Measurements from ENCODE around the gene KIRREL2. TPM values are rescaled to one million over a fixed set of nuclear protein-coding genes. Genes with fewer than 3 reads are reported as not detected.

The KIRREL2 gene
- total and polyA plus RNA-seq, 2 of the 8 experiments (the other 6 are each of a cell fraction or from before 2014, with no cell fraction given): 2.4 to 4.6 TPM

DNA sequence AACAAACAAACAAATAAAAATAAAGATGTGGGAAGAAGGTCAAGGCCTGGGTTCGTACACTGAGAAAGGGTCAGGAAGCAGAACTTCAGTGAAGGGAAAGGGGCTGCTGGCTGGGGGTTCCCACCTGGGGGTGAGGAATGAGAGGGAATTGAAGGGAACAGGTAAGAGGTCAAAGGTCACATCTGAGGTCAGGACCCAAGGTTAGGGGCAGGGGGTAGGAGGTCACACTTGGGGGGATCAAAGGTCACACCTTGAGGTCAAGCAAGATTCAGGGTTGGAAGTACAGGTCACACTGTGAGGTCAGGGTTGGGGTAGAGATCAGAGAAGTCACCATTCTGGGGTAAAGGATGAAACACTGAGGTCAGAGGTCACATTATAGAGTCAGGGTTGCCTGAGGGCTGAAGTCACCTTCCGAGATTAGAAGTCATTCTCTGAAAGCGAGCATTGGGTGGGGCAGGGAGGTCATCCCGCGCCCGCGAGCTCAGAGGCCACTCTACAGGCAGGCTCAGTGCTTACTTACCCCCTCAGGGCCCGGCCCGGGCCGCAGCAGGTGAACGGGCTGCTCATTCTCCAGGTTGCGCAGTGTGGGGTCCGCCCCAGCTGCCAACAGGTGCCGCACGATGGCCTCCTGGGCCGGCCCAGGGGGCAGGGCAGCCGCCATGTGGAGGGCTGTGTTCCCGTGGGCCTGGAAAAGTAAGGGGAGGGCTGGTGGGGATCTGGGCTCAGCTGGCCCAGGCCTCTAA, 32.8 kb downstream of the KIRREL2 start:
- no peaks in the 10 kb centered on the region for H3K9me3 ChIP-seq (ENCODE audit: insufficient read depth in 2 of 2, low read depth in 1 of 2, low read length in 1 of 2)
- ChIA-PET POLR2A (ENCODE audit: partially characterized antibody) (interaction anchor here (1.1 kb wide), 1 partner anchor 171 kb away, joined by 3 read pairs; no protein-coding TSS in a partner anchor), CTCF (ENCODE audit: partially characterized antibody) (interaction anchor here (0.7 kb wide), 2 partner anchors 12 to 207 kb away, joined by 3 to 4 read pairs; no protein-coding TSS in a partner anchor)
- no peak overlapping the region for H2BK120ac ChIP-seq (replicated peaks; ENCODE audit: low read depth, low read length)
- H3K36me3 ChIP-seq (ENCODE audit: control insufficient read depth in 2 of 4, insufficient read depth in 4 of 4, low read length in 3 of 4): peaks cover 14 to 37% (median 26%) of the 10 kb centered on the region in 4 experiments
- H2BK12ac ChIP-seq (ENCODE audit: low read depth, low read length): no peak overlapping the region
- no peak overlapping the region for H3K27ac ChIP-seq (ENCODE audit: low read depth, low read length)
- no peak overlapping the region for H2BK5ac ChIP-seq (ENCODE audit: low read depth, low read length)
- no peak overlapping the region for H2AFZ ChIP-seq (ENCODE audit: low read length)
- no peak overlapping the region for H4K8ac ChIP-seq (ENCODE audit: extremely low read depth, insufficient read depth, low read length)
- no peak overlapping the region for H2BK15ac ChIP-seq (ENCODE audit: low read length)
- no peak overlapping the region for H3K4me3 ChIP-seq (ENCODE audit: extremely low read depth in 1 of 4, insufficient read depth in 2 of 4, low read depth in 3 of 4, low read length in 4 of 4)
- H3K14ac ChIP-seq (ENCODE audit: insufficient read length): no peak overlapping the region
- H3K4me2 ChIP-seq (ENCODE audit: insufficient read depth in 1 of 2, low read depth in 2 of 2, low read length in 2 of 2): no peak overlapping the region
- H3K56ac ChIP-seq (replicated peaks; ENCODE audit: insufficient read length, low read depth, low read length): no peak overlapping the region
- H3K79me1 ChIP-seq (ENCODE audit: low read depth, low read length): no peaks in the 10 kb centered on the region
- no peaks in the 10 kb centered on the region for H3K27me3 ChIP-seq (replicated peaks in 1 of 4; ENCODE audit: control insufficient read depth in 3 of 4, extremely low read depth in 1 of 4, insufficient read depth in 3 of 4, low read length in 3 of 4)
- no peak overlapping the region for H4K91ac ChIP-seq (replicated peaks; ENCODE audit: insufficient read length, low read length)
- no peak overlapping the region for H4K5ac ChIP-seq (ENCODE audit: insufficient read length, low read depth, low read length)
- FAIRE-seq (no peak), DNase-seq (ENCODE audit: low read depth in 1 of 2, low spot score in 2 of 2) (no peak)
- no peak for TF ChIP-seq CHD1 (IDR thresholded peaks at IDR 0.05; ENCODE audit: low read depth, low read length)
- no peak for TF ChIP-seq SP1 (IDR thresholded peaks at IDR 0.05; ENCODE audit: low read depth, low read length)
- 93% methylated on average over 17 of the region's 18 CpGs; no CpG with 5 or more reads in 1 of the 2 experiments for WGBS, 2 experiments (ENCODE audit: extremely low coverage in 1 of 2, insufficient coverage in 1 of 2, insufficient read length in 1 of 2, insufficient replicate concordance in 2 of 2, low coverage in 1 of 2, low lambda C conversion rate in 2 of 2, missing lambda C conversion rate in 1 of 2)
- no peaks in the 10 kb centered on the region for H3K4me1 ChIP-seq (replicated peaks in 1 of 4; ENCODE audit: control insufficient read depth in 3 of 4, insufficient read depth in 4 of 4, low read length in 3 of 4)
- no peak overlapping the region for H3K18ac ChIP-seq (ENCODE audit: extremely low read depth, low read length)
- no peak overlapping the region for H3K9ac ChIP-seq (replicated peaks in 1 of 4; ENCODE audit: extremely low read depth in 1 of 4, low read depth in 3 of 4, low read length in 3 of 4)
- H3K23ac ChIP-seq (ENCODE audit: insufficient read length): no peak overlapping the region
- peaks cover 0 to 6% of the 10 kb centered on the region in 2 experiments for H4K20me1 ChIP-seq (replicated peaks in 1 of 2; ENCODE audit: control insufficient read depth in 1 of 2, insufficient read depth in 2 of 2, low read length in 2 of 2)
- H3K79me2 ChIP-seq (ENCODE audit: control insufficient read depth in 1 of 2, insufficient read depth in 2 of 2, low read length in 2 of 2): no peaks in the 10 kb centered on the region
- H2AK5ac ChIP-seq (ENCODE audit: low read depth, low read length): no peak overlapping the region
- no peak overlapping the region for H2BK20ac ChIP-seq (ENCODE audit: low read length)
- no peak overlapping the region for H3K4ac ChIP-seq (replicated peaks; ENCODE audit: insufficient read length, low read depth, low read length)
- no peaks in the 10 kb centered on the region for H3K23me2 ChIP-seq (ENCODE audit: low read depth, low read length)

All from H1 (cell line).